ENCODE data around the gene HES3.

Gene HES3

GRCh38 chr1:6244401-6245049 lies 546 bp downstream of the HES3 start:
- ATAC-seq (replicated peaks; ENCODE audit: extremely low read depth, poor library complexity, severe bottlenecking) (no peak), DNase-seq (ENCODE audit: low spot score in 2 of 2) (no peak)
- peaks cover 72% of the 10 kb centered on the region for H3K27me3 Mint-ChIP-seq
- H3K4me3 Mint-ChIP-seq = no peak overlapping the region
- no peak overlapping the region for H3K27ac Mint-ChIP-seq (ENCODE audit: low read depth)
- no peaks in the 10 kb centered on the region for H3K9me3 Mint-ChIP-seq
- peaks cover 10% of the 10 kb centered on the region for H3K36me3 Mint-ChIP-seq (ENCODE audit: insufficient read depth)
- H3K4me1 Mint-ChIP-seq = peaks cover 19% of the 10 kb centered on the region

GRCh38 chr1:6245086-6245868 lies 1.3 kb downstream of the HES3 start:
- Mint-ChIP-seq H3K36me3 (ENCODE audit: insufficient read depth) (peaks cover 10% of the 10 kb centered on the region), H3K9me3 (no peaks in the 10 kb centered on the region), H3K27ac (ENCODE audit: low read depth) (no peak overlapping the region), H3K27me3 (peaks cover 67% of the 10 kb centered on the region), H3K4me3 (no peak overlapping the region), H3K4me1 (peaks cover 19% of the 10 kb centered on the region)
- DNase-seq (ENCODE audit: low spot score in 2 of 2) = peak; percentile 66 to 72
- ATAC-seq (replicated peaks; ENCODE audit: extremely low read depth, poor library complexity, severe bottlenecking) = peak; percentile 77

- no peak overlapping the region for H3K4me3 Mint-ChIP-seq
- ATAC-seq (replicated peaks; ENCODE audit: extremely low read depth, poor library complexity, severe bottlenecking) (no peak), DNase-seq (ENCODE audit: low spot score in 2 of 2) (no peak)
- H3K27ac Mint-ChIP-seq (ENCODE audit: low read depth) = no peak overlapping the region
- no peaks in the 10 kb centered on the region for H3K9me3 Mint-ChIP-seq
- H3K27me3 Mint-ChIP-seq = peaks cover 67% of the 10 kb centered on the region
- H3K4me1 Mint-ChIP-seq = peaks cover 19% of the 10 kb centered on the region
- H3K36me3 Mint-ChIP-seq (ENCODE audit: insufficient read depth) = peaks cover 10% of the 10 kb centered on the region
Measured at GRCh38 chr1:6245869-6246496, 2.0 kb downstream of the HES3 start.

- ATAC-seq (replicated peaks; ENCODE audit: extremely low read depth, poor library complexity, severe bottlenecking) (peak; percentile 69), DNase-seq (ENCODE audit: low spot score in 2 of 2) (peak; percentile 60 to 75)
- Mint-ChIP-seq H3K9me3 (no peaks in the 10 kb centered on the region), H3K4me1 (peaks cover 12% of the 10 kb centered on the region), H3K36me3 (ENCODE audit: insufficient read depth) (peaks cover 12% of the 10 kb centered on the region), H3K27ac (ENCODE audit: low read depth) (no peak overlapping the region), H3K27me3 (peaks cover 66% of the 10 kb centered on the region), H3K4me3 (peak overlapping the region; percentile 65)
Measured at GRCh38 chr1:6246497-6247467, 2.8 kb downstream of the HES3 start.

- no peak for ATAC-seq (replicated peaks; ENCODE audit: extremely low read depth, poor library complexity, severe bottlenecking)
- peaks cover 63% of the 10 kb centered on the region for H3K27me3 Mint-ChIP-seq
Measured at GRCh38 chr1:6247651-6248050, 3.7 kb downstream of the HES3 start.

GRCh38 chr1:6248161-6248776 lies 4.3 kb downstream of the HES3 start:
- ATAC-seq (replicated peaks; ENCODE audit: extremely low read depth, poor library complexity, severe bottlenecking) = no peak
- Mint-ChIP-seq H3K27me3 (peaks cover 59% of the 10 kb centered on the region), H3K27ac (ENCODE audit: low read depth) (no peak overlapping the region), H3K36me3 (ENCODE audit: insufficient read depth) (peaks cover 10% of the 10 kb centered on the region), H3K9me3 (no peaks in the 10 kb centered on the region), H3K4me3 (no peak overlapping the region), H3K4me1 (peaks cover 12% of the 10 kb centered on the region)
- no peak for DNase-seq (ENCODE audit: low spot score in 2 of 2)

More at GRCh38 chr1:6247651-6248050, 3.7 kb downstream of the HES3 start:
- H3K36me3 Mint-ChIP-seq (ENCODE audit: insufficient read depth) = peaks cover 12% of the 10 kb centered on the region
- DNase-seq (ENCODE audit: low spot score in 2 of 2) = no peak
- no peak overlapping the region for H3K4me3 Mint-ChIP-seq
- peaks cover 12% of the 10 kb centered on the region for H3K4me1 Mint-ChIP-seq
- H3K9me3 Mint-ChIP-seq = no peaks in the 10 kb centered on the region
- H3K27ac Mint-ChIP-seq (ENCODE audit: low read depth) = no peak overlapping the region

- Mint-ChIP-seq H3K27ac (ENCODE audit: low read depth) (no peak overlapping the region), H3K36me3 (ENCODE audit: insufficient read depth) (peaks cover 10% of the 10 kb centered on the region), H3K4me1 (peaks cover 12% of the 10 kb centered on the region), H3K4me3 (no peak overlapping the region), H3K27me3 (peaks cover 51% of the 10 kb centered on the region), H3K9me3 (no peaks in the 10 kb centered on the region)
- ATAC-seq (replicated peaks; ENCODE audit: extremely low read depth, poor library complexity, severe bottlenecking) (no peak), DNase-seq (ENCODE audit: low spot score in 2 of 2) (no peak)
Measured at GRCh38 chr1:6248932-6249738, 5.2 kb downstream of the HES3 start.

- Mint-ChIP-seq H3K27ac (ENCODE audit: low read depth) (no peak overlapping the region), H3K4me3 (no peak overlapping the region), H3K36me3 (ENCODE audit: insufficient read depth) (peaks cover 10% of the 10 kb centered on the region), H3K4me1 (peaks cover 8% of the 10 kb centered on the region), H3K27me3 (peaks cover 42% of the 10 kb centered on the region), H3K9me3 (no peaks in the 10 kb centered on the region)
- DNase-seq (ENCODE audit: low spot score in 2 of 2) (no peak), ATAC-seq (replicated peaks; ENCODE audit: extremely low read depth, poor library complexity, severe bottlenecking) (no peak)
Measured at GRCh38 chr1:6249739-6250689, 6.0 kb downstream of the HES3 start.

GRCh38 chr1:6251233-6251632 lies 7.3 kb downstream of the HES3 start:
- Mint-ChIP-seq H3K27me3 (peaks cover 41% of the 10 kb centered on the region), H3K36me3 (ENCODE audit: insufficient read depth) (peaks cover 8% of the 10 kb centered on the region), H3K27ac (ENCODE audit: low read depth) (no peak overlapping the region), H3K9me3 (no peaks in the 10 kb centered on the region), H3K4me1 (peaks cover 8% of the 10 kb centered on the region), H3K4me3 (no peak overlapping the region)
- DNase-seq (ENCODE audit: low spot score in 2 of 2) (no peak), ATAC-seq (replicated peaks; ENCODE audit: extremely low read depth, poor library complexity, severe bottlenecking) (no peak)

- Mint-ChIP-seq H3K27ac (ENCODE audit: low read depth) (no peak overlapping the region), H3K4me3 (no peak overlapping the region)
- ATAC-seq (replicated peaks; ENCODE audit: extremely low read depth, poor library complexity, severe bottlenecking) = no peak
Measured at GRCh38 chr1:6251681-6252373, 7.8 kb downstream of the HES3 start.

More at GRCh38 chr1:6251681-6252373, 7.8 kb downstream of the HES3 start:
- Mint-ChIP-seq H3K4me1 (peaks cover 3% of the 10 kb centered on the region), H3K27me3 (peaks cover 35% of the 10 kb centered on the region), H3K9me3 (no peaks in the 10 kb centered on the region), H3K36me3 (ENCODE audit: insufficient read depth) (peaks cover 3% of the 10 kb centered on the region)
- DNase-seq (ENCODE audit: low spot score in 2 of 2) = no peak
